Astrocyte of the cerebellum (primary cell): ENCODE results near the gene TSPAN5.

Source experiments
- DNase-seq: peaks from one replicate; pipeline ENCODE4 v3.0.0-alpha.2; 2011; ENCODE audit warnings: low read depth
- H3K4me3 ChIP-seq: 2 replicates; pipeline ENCODE4 v1.5.1; 2011; ENCODE audit warnings: mild to moderate bottlenecking, low read depth, low read length, moderate library complexity
- in situ Hi-C: cut with HindIII; loops from 2 replicates; pipeline ENCODE4 v1.10.0; 2017; ENCODE audit warnings: low sequenced_read_pairs
- TF ChIP-seq, protein P1 (sequence below): IDR thresholded peaks from 2 replicates; pipeline ENCODE4 v1.5.1; 2012; ENCODE audit warnings: low read length, low read depth, moderate library complexity, mild to moderate bottlenecking; ENCODE audit errors: missing control alignments

Gene TSPAN5

DNA sequence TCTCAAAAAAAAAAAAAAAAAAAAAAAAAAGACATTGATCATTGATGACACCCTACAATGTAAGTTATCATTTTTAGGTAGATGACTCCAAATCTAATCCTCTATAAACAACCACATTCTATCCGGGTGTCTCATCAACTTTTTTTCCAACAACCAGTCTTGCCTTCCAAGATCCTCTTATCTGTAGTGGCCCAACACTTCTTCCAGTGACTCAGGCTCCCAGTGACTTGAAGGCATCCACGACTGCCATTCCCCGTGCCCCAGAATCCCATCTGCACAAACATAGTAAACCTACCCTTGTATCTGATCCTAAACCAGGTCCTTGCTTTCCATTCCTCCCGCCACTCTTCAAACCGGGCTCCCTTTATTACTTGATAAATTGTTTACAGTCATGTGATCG is 15.6 kb upstream of the TSPAN5 start:
- TF ChIP-seq, protein P1, sequence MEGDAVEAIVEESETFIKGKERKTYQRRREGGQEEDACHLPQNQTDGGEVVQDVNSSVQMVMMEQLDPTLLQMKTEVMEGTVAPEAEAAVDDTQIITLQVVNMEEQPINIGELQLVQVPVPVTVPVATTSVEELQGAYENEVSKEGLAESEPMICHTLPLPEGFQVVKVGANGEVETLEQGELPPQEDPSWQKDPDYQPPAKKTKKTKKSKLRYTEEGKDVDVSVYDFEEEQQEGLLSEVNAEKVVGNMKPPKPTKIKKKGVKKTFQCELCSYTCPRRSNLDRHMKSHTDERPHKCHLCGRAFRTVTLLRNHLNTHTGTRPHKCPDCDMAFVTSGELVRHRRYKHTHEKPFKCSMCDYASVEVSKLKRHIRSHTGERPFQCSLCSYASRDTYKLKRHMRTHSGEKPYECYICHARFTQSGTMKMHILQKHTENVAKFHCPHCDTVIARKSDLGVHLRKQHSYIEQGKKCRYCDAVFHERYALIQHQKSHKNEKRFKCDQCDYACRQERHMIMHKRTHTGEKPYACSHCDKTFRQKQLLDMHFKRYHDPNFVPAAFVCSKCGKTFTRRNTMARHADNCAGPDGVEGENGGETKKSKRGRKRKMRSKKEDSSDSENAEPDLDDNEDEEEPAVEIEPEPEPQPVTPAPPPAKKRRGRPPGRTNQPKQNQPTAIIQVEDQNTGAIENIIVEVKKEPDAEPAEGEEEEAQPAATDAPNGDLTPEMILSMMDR: no peak

DNA sequence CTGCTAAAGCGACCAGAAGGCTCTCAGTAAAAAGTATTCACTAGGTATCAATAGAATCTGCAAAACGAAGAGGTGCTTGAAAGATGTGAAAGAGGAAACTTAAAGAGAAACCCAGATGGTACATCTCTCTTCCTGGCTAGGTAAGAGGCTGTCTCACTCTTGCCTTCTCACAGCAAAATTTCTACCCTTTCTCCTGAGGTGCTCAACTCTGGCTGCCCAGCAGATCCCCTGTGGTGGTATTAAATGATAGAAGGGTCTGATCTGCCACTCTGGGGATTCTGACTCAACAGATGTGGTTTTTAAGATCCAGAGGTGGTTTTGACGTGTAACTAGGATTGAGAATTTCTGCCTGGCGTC is 14.9 kb upstream of the TSPAN5 start:
- TF ChIP-seq, protein P1: no peak
- H3K4me3 ChIP-seq: no peak overlapping the region
- DNase-seq: no peak
- in situ Hi-C loops: no loop called here

More for the DNA sequence above, 15.6 kb upstream of the TSPAN5 start:
- in situ Hi-C loops: no loop called here
- no peak for DNase-seq
- H3K4me3 ChIP-seq: no peak overlapping the region

DNA sequence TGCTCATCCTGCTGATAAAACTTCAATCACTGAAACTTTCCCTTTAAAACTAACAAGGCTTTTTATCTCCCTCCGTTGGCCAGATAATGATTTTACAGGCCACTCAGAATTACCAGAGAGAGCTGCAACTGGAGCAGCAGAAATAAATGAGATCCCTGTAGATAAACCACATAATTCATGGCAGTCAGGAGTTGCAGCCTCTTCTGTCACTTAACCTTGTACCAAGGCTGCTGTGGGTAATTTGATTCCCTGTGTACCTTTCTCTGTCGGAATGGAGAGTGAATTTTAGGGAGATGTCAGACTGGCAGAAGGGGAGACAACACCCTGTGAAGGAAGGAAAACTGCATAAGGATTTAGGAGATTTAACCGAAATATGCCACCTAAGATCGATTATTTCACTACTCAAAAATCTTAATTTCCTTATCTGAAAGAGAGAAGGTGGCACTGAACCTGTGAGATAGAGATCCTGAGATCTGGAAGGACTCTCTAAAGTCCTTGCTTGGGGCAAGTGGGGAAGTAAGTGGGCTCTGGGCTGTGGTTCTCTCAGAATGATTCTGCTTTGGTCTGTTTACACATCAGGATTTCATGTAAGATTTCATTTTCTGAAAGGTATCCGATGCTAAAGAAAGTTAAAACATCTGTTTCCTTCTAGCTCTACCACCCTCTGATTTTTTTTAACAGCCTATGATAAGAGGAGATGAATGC is 14.3 kb upstream of the TSPAN5 start:
- no peak overlapping the region for H3K4me3 ChIP-seq
- in situ Hi-C loops: no loop called here
- TF ChIP-seq, protein P1: no peak
- DNase-seq: no peak

DNA sequence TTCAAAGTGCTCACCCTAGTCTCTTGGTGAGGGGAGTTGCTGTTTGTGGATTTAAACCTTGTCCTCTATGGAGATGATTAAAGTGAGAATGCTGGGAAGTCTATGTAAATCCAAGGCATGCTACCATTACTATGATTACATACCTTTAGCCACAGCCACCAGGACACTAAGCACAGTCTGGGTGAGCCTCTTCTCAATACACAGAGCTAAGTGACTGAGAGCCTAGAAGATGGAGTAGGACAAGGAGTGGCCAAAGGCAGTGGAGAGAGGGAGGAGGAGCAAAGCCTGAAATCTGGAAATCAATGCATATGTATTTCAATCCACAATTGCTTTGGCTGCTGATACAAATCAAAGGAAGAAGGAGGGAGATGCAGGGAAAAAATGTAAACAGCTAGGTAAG is 12.7 kb upstream of the TSPAN5 start:
- H3K4me3 ChIP-seq: no peak overlapping the region
- in situ Hi-C loops: no loop called here
- TF ChIP-seq, protein P1: no peak
- DNase-seq: no peak

DNA sequence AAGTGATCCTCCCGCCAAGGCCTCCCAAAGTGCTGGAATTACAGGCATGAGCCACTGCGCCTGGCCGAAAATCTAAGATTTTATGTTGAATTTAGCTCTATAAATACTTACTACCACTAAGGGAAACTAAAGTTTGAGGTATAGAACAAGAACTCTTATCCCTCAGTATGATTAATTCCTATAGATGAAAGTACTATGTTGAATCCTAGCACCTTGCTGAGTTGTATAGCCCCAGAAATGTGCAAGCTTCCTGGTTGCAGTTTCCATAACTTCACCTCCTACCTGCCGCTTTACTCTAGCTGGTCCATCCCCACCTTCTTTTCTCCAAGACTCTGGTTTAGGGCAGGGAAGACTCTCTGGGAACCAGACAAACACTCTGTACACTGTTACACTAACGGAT is 11.8 kb upstream of the TSPAN5 start:
- H3K4me3 ChIP-seq: no peak overlapping the region
- TF ChIP-seq, protein P1: no peak
- in situ Hi-C loops: no loop called here
- DNase-seq: no peak

DNA sequence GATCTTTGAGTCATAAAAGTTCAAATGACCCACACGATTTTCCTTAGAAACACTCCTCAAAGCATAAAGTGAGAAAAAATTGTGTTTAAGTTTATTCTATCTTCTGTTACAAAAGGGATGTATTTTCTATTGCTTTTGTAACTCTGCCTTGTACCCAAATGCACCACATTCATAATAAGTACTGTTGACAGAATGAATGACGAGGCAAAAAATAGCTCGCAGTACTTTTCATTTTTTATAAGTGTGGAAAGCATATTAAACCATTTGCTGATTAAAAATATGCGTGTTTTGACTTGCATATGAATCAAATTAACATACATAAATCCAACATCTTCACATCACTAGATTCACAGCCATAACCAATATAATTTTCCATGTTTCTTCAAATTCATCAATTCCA is 11.2 kb upstream of the TSPAN5 start:
- no peak overlapping the region for H3K4me3 ChIP-seq
- no peak for DNase-seq
- in situ Hi-C loops: no loop called here
- TF ChIP-seq, protein P1: no peak
